GM12874 (cell line): ENCODE results near the gene RNU1-3.

Experiments
- CTCF ChIP-seq: IDR thresholded peaks from 2 replicates; pipeline ENCODE4 v1.5.1; 2011; ENCODE audit warnings: low read depth, mild to moderate bottlenecking, control low read depth, low read length, moderate library complexity; ENCODE audit not compliant: insufficient read depth

Gene RNU1-3

DNA sequence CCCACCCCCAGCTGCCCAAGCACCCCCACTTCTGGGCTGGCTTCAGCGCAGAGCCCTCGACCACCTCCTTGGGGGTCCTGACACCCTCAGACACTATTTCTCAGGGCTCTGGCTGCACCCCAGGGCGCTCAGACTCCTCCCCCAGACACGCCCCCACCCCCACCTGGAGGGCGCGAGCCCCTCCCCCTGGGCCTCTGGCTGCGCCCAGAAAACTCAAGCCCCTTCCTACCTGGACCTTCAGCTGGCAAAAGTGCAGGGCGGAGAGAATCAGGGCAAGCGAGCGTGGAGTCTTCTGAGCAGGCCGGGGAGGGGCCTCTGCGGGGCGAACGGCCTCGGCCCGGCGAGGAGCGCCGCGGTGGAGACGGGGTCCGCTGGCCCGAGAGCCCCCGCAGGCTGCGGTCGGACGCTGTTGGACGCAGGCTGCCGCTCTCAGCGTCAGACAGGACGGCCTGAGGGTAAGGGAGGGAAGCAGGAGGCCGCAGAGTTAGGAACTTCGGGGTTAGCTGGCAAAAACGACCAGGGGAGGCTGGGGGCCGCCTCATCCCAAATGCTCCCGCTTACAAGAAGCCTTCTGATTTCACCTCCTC, 36.0 kb downstream of the RNU1-3 start:
- no peak for TF ChIP-seq CTCF

GRCh38 chr1:16628361-16629111, 38.2 kb downstream of the RNU1-3 start:
- TF ChIP-seq CTCF = no peak

DNA sequence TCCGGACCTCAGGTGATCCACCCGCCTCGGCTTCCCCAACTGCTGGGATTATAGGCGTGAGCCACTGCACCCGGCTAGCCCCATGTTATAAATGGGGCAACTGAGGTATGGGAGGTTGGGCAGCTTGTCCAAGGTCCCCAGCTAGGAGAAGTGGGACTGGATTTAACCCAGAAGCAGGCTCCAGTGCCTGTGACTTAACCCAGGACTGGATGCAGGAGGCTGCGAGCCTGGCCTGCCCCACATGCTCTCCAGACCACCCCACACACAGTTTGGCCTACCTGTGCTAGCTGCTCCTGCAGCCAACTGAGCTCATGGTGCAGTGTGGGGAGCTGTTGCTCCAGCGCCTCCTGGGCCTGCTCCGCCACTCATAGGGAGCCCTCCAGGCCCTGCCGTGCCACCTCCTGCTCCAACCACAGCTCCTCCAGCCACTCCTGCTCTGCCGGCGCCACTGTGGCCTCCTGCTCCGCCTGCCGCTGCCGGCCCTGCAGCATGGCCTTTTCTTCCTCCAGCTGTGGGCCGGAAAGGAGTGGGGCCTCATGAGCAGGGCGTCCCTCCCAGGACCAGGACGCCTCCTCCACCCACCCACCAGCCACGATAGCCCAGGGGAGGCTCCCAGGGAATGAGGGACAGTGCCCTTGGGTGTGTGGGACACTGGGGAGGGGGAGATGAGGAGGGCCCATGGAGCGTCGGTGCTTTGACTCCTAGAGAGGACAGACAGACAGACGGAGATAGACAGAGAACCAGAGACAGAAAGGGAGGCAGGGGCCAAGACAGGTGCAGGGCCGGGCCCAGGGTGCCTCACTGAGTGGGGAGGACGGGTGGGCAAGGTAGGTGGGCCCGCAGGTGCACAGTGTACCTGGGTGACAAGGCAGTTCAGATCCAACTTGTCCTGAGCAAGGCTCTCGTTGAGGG, 41.0 kb downstream of the RNU1-3 start:
- TF ChIP-seq CTCF = no peak

GRCh38 chr1:16621300-16621658, 45.5 kb downstream of the RNU1-3 start:
- TF ChIP-seq CTCF = no peak

DNA sequence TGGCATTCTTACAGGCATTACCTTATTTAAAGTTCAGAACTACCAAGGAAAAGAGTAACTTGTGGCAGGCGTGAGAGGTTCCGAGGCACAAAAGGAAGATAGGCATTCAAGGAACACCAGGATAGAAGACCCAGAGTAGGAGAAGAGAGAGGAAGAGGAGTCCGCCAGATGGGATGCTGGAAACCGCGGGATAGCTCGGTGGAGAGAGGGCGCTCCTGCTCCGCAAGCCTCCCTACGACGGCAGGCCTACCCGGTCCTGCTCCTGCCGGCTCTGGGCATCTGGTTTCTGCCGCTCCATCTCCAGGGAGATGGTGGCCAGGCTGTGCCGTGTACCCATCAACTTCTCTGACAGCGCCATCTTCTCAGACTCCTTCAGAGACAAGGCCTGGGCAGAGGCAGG, 48.0 kb downstream of the RNU1-3 start:
- no peak for TF ChIP-seq CTCF

DNA sequence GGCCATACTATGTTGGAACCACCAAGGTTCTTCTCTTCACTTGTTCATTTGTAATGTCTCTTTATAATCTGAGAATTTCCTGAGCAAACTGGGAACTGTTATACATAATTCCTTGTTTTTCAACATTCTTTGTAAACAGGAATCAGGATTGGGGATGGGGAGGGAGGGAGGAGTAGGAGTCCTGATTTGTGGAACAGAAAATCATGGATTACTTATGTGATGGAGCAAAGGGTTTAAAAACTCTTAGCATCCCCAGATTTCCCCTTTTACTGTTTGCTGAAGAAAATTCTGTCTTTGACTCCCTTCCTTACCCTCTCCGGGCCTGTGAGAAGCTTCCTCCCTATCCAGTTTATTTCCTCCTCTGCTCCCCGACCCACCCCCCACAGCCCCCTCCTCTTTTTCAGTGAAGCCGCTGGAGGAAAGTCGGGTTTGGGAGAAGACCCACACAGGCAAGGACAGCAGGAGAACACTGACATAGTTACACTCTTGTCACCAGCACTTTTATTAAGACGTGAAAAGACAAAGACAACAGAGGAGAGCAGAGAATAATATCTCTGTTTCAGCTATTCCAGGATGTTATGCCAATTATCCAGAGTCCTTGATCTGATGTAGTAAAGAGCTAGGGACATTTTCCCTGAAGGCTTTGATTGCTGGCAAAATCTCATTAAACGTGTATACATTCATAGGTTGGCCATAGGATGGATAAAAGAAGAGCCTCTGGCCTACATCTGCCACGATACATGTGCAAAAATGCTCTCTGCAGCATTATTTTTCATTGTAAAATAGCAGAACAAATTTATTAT, 48.8 kb downstream of the RNU1-3 start:
- TF ChIP-seq CTCF = no peak
